KMS-11 (cell line): ENCODE measurements around the gene FBXW8.

ENCODE experiments used
- H2AFZ ChIP-seq: fragments of 200-600 bp; sonication (generic); 2 replicates; pipeline ENCODE4 v1.6.1; 2016; ENCODE audit warnings: antibody characterized with exemption, mixed run types, low read depth
- H3K27ac ChIP-seq: fragments of 200-600 bp; sonication (generic); 2 replicates; pipeline ENCODE4 v1.6.1; 2016; ENCODE audit warnings: mild to moderate bottlenecking, mixed run types
- H3K27me3 ChIP-seq: fragments of 200-600 bp; sonication (generic); 2 replicates; pipeline ENCODE4 v1.6.1; 2017; ENCODE audit warnings: mild to moderate bottlenecking, low read depth, mixed run types, moderate library complexity; ENCODE audit not compliant: insufficient read depth
- H3K36me3 ChIP-seq: fragments of 200-600 bp; sonication (generic); 2 replicates; pipeline ENCODE4 v1.6.1; 2017; ENCODE audit warnings: mild to moderate bottlenecking, mixed run types; ENCODE audit not compliant: insufficient read depth
- H3K4me1 ChIP-seq: fragments of 200-600 bp; sonication (generic); 2 replicates; pipeline ENCODE4 v1.6.1; 2016; ENCODE audit warnings: mild to moderate bottlenecking, low read depth, mixed run types; ENCODE audit not compliant: poor library complexity, severe bottlenecking
- H3K4me2 ChIP-seq: fragments of 200-600 bp; sonication (generic); 2 replicates; pipeline ENCODE4 v1.7.0; 2016; ENCODE audit warnings: mild to moderate bottlenecking, mixed run types
- H3K4me3 ChIP-seq: fragments of 200-600 bp; sonication (generic); IDR thresholded peaks from 2 replicates; pipeline ENCODE4 v1.6.1; 2017; ENCODE audit warnings: low read depth, low read length, mixed read lengths; ENCODE audit not compliant: insufficient read depth
- H3K79me2 ChIP-seq: fragments of 200-600 bp; sonication (generic); 2 replicates; pipeline ENCODE4 v1.6.1; 2016; ENCODE audit warnings: low read depth, mixed run types; ENCODE audit not compliant: insufficient read depth
- H3K9ac ChIP-seq: fragments of 200-600 bp; sonication (generic); 2 replicates; pipeline ENCODE4 v1.6.1; 2016; ENCODE audit warnings: mild to moderate bottlenecking, mixed run types
- H4K20me1 ChIP-seq: fragments of 200-600 bp; sonication (generic); 2 replicates; pipeline ENCODE4 v1.6.1; 2016; ENCODE audit warnings: mild to moderate bottlenecking, mixed run types; ENCODE audit not compliant: insufficient read depth
- CTCF ChIP-seq: fragments of 200-600 bp; sonication (generic); conservative IDR thresholded peaks from 2 replicates; pipeline ENCODE4 v1.6.1; 2017; ENCODE audit warnings: low read depth, mild to moderate bottlenecking, antibody characterized with exemption, low read length, moderate library complexity, mixed read lengths

FBXW8 gene

GRCh38 chr12:117064049-117064448 is 153.3 kb downstream of the FBXW8 start:
- Histone ChIP-seq H3K27ac (no peak overlapping the region), H3K4me2 (no peak overlapping the region), H3K4me1 (no peaks in the 10 kb centered on the region), H2AFZ (no peak overlapping the region), H3K36me3 (no peaks in the 10 kb centered on the region), H3K9ac (no peak overlapping the region), H4K20me1 (no peaks in the 10 kb centered on the region), H3K27me3 (no peaks in the 10 kb centered on the region), H3K4me3 (no peak overlapping the region), H3K79me2 (no peaks in the 10 kb centered on the region)
- TF ChIP-seq CTCF: no peak

GRCh38 chr12:117064596-117064995 is 153.8 kb downstream of the FBXW8 start:
- Histone ChIP-seq H4K20me1 (no peaks in the 10 kb centered on the region), H3K4me3 (no peak overlapping the region), H3K27ac (no peak overlapping the region), H3K4me2 (no peak overlapping the region), H3K79me2 (no peaks in the 10 kb centered on the region), H3K36me3 (no peaks in the 10 kb centered on the region), H3K9ac (no peak overlapping the region), H3K4me1 (no peaks in the 10 kb centered on the region), H2AFZ (no peak overlapping the region), H3K27me3 (no peaks in the 10 kb centered on the region)
- no peak for TF ChIP-seq CTCF

GRCh38 chr12:117067016-117067415 is 156.3 kb downstream of the FBXW8 start:
- Histone ChIP-seq H3K9ac (no peak overlapping the region), H4K20me1 (no peaks in the 10 kb centered on the region), H3K36me3 (no peaks in the 10 kb centered on the region), H3K4me1 (no peaks in the 10 kb centered on the region), H3K4me2 (no peak overlapping the region), H3K27ac (no peak overlapping the region), H3K79me2 (no peaks in the 10 kb centered on the region), H3K27me3 (no peaks in the 10 kb centered on the region), H2AFZ (no peak overlapping the region), H3K4me3 (no peak overlapping the region)
- no peak for TF ChIP-seq CTCF

GRCh38 chr12:117067638-117068037 is 156.9 kb downstream of the FBXW8 start:
- Histone ChIP-seq H3K36me3 (no peaks in the 10 kb centered on the region), H3K79me2 (no peaks in the 10 kb centered on the region), H2AFZ (no peak overlapping the region), H3K27me3 (no peaks in the 10 kb centered on the region), H4K20me1 (no peaks in the 10 kb centered on the region), H3K4me3 (no peak overlapping the region), H3K9ac (no peak overlapping the region), H3K27ac (no peak overlapping the region), H3K4me2 (no peak overlapping the region), H3K4me1 (no peaks in the 10 kb centered on the region)
- no peak for TF ChIP-seq CTCF
